Measurements from ENCODE around the gene GATA6.

GATA6 gene

DNA sequence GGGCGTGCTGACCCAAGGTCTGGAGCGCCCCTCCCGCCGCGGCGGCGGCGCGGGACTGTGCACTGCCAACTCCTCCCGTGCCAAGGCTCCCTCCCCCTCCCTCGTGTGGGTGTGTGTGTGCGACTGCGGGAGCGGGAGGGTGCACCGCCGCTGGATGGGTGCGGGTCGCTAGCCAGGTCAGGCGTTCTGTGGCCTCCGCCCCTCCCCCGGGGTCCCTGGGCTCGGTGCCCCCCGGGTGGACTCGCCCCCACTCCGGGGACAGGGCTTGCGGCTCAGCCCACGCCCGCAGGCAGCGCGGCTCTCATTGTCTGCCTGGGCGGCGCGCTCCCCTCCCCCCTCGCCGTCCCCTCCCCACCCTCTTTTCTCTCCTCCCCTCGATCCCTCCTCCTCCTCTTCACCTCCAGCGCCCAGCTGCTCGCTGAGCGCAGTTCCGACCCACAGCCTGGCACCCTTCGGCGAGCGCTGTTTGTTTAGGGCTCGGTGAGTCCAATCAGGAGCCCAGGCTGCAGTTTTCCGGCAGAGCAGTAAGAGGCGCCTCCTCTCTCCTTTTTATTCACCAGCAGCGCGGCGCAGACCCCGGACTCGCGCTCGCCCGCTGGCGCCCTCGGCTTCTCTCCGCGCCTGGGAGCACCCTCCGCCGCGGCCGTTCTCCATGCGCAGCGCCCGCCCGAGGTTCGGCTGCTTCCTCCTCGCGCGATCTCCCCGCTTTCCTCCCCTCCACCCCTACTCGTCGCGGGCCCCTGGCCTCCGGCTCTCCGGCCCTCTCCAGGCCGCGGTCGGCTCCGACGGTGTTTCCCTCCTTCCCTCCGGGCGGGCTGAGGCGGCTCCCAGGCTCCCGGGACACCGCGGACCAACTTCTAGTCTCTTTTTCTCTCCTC is at the start of gene GATA6:
TSS of gene GATA6 (plus strand) at position 579 of the 878 bp plus-strand sequence. CDS start 1,556 bp downstream, outside the sequence.
- DNase-seq (ENCODE audit: low read depth): peak; percentile 79

- DNase-seq (ENCODE audit: low read depth): no peak
Measured at GRCh38 chr18:22124970-22125369, 44.4 kb upstream of the GATA6 start.

DNA sequence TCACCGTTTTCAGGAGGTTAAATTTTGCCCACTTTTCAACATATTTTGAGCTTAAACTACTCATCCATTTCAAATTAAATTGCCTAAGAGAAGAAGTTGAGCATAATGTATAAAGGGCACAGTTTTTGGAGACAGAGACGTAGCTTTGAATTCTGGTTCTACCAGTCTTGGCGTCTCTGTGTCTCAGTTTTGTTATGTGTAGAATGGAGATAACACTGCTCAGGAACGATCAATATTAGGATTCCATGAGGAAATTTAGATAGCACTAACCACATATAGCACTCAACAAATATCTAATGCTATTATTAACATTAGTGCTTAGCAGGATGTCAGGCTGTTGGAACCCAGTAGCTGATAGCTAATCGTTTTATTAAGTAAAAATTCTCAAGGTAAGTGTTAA is 40.4 kb upstream of the GATA6 start:
- no peak for DNase-seq (ENCODE audit: low read depth)

- no peak for DNase-seq (ENCODE audit: low read depth)
Measured at GRCh38 chr18:22129778-22130177, 39.6 kb upstream of the GATA6 start.

DNA sequence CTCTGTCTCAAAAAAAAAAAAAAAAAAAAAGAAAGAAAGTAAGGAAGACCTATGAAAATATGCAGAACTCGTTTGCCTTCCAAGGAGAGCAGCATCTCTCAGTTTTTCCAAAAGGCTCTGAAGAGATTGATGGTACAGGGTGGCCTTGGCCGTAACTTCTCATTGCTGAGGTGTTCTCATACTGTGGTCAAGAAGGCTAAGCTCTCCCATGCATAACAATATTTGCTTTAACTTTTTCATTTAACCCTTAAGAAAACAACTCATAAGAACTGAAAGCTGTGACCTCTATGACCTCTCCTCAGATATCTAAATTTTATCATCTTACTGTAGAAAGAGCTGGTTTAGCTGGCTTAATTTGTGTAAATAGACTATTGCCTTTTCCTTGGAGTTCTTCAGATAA is 37.1 kb upstream of the GATA6 start:
- no peak for DNase-seq (ENCODE audit: low read depth)

- no peak for DNase-seq (ENCODE audit: low read depth)
Measured at GRCh38 chr18:22132763-22133162, 36.6 kb upstream of the GATA6 start.

DNA sequence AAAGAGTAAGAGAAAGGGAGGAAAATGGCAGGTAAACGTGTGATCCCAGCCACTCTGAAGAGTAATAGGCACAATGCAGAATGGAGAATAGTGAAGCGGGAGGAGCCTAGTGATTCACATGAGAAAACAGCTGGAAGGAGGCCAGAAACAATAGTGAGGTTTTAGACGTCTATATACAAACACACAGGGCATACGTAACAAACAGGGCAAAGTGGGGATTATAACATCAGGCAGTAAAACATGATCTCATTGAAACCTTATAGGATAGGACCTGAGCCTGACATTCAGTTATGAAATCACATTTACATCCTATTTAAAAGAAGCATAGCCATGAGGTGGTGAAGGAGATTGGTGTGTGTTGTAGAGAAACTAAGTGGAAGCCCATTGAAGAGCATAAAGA is 33.0 kb upstream of the GATA6 start:
- DNase-seq (ENCODE audit: low read depth): no peak

DNA sequence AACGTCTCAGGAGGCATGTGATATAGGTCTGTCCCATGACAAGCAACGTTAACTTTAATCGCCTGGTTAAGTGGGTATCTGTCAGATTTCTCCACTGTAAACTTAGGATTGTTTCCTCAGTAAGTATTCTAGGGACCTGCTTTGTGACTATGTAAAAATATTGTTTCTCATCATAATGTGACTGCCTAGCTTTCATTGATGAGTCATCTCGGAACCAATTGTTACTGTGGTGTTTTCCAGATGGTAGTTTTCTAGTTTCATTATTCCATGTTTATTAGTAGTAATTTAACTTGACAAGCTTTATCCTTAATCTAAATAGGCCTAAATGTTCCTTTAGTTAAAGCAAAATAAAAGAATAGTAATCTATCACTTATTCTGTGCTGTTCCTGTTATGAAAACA is 28.2 kb upstream of the GATA6 start:
- no peak for DNase-seq (ENCODE audit: low read depth)

DNA sequence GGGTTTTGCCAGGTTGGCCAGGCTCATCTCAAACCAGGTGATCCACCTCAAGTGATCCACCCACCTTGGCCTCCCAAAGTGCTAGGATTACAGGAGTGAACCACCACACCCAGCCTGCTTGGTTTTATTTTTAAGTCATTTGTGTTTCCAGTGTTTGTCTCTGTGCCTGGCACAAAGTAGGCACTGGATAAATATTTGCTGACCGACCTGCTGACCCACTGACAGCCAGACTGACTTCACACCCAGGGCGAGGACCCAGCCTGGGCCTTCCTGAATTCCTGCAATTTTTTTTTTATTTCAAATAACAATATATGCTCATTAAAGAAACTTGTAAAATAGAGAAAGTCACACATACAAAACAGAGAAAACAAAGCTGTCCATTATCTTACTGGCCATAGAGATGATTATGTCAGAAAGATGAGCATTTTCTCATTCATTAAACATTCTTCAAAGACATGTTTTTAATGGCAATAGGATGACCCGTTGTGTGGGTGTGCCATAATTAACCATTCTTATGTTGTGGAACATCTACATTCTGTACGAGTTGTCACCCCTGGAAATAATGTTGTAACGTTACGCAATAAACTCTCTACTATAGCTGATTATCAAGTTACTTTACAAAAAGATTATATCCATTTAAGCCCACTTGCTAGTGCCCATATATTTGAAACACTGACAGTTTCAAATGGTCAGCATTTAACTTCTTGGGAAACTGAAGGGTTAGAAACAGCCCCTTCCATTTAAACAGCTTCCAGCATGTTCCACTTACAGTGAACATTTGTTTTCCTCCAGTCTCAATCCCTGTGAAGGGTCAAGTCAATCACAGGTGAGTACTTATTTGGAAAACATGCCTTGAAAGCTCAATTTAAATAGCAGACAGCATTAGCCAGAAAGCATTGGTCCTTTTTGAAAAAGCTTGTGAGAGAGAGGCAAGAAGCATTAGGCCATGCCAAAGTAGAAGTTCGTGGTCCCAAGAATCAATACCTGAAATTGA is 25.7 kb upstream of the GATA6 start:
- DNase-seq (ENCODE audit: low read depth): no peak

GRCh38 chr18:22145160-22145559 is 24.2 kb upstream of the GATA6 start:
- DNase-seq (ENCODE audit: low read depth): no peak

DNA sequence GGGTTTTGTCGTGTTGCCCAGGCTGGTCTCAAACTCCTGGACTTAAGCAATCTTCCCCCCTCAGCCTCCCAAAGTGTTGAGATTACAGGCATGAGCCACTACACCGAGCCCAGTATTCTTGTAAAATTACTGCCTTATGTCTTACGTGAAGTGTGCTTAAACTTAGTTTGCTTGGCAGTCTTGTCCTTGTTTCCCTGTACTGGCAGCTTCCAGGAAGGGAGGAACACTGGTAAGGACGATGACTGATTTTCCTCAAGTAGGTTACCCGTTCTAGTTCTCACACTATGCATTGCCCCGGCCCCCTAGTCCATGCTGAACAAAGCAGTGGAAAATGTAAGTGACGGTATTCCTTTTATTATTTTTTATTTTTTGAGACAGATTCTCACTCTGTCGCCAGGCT is 19.7 kb upstream of the GATA6 start:
- DNase-seq (ENCODE audit: low read depth): no peak

DNA sequence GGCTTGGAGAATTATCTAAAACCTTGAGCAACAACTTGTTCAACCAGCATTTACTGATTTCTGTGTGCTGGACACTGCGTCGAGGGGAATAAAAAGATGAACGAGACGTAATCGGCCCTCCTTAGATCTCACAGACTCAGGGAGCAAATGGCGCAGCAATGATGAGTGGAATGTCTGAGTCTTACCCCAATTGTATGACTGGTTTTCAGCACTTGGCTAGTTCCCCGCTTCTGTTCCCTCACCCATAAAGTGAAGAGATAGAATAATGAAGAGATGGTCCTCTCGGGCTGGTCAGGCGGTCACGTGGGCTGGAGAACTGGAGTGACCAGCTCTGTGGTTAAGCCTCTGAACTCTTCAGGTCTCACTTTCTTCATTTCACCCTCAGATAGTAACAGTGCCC is 17.3 kb upstream of the GATA6 start:
- no peak for DNase-seq (ENCODE audit: low read depth)

GRCh38 chr18:22153428-22153827 is 16.0 kb upstream of the GATA6 start:
- DNase-seq (ENCODE audit: low read depth): no peak

DNA sequence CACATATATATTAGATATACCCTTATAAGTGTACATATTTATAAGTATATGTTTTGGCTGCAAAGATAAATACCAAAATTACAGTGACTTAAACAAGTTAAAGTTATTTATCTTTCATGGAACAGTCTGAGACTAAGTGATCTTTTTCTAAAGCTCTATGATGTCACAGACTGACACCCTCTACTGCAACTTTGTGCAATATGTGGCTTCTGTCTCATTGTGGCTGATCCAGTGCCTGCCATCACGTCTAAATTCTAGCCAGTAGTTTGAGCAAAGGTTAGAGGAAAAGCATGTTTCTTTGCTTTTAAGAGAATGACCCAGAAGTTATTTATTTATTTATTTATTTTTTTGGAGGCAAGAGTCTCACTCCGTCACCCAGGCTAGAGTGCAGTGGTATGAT is 13.8 kb upstream of the GATA6 start:
- DNase-seq (ENCODE audit: low read depth): no peak

- no peak for DNase-seq (ENCODE audit: low read depth)
Measured at GRCh38 chr18:22159014-22159413, 10.4 kb upstream of the GATA6 start.

DNA sequence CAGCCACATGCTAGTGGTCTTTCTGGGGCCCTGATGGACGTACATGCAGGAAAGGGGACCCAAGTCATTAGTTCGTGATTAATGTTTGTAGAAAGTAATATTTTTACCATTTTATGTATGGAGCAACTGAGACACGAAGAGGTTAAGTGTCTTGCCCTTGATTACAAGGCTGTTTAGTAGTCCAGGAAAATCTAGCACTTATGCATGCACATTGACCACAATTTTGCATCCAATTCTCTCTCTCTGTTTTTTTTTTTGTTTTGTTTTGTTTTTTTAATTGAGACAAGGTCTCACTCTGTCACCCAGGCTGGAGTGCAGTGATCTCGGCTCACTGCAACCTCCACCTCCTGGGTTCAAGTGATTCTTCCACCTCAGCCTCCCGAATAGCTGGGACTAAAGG is 8.3 kb upstream of the GATA6 start:
- DNase-seq (ENCODE audit: low read depth): no peak

- DNase-seq (ENCODE audit: low read depth): no peak
Measured at GRCh38 chr18:22163416-22164161, 5.8 kb upstream of the GATA6 start.

DNA sequence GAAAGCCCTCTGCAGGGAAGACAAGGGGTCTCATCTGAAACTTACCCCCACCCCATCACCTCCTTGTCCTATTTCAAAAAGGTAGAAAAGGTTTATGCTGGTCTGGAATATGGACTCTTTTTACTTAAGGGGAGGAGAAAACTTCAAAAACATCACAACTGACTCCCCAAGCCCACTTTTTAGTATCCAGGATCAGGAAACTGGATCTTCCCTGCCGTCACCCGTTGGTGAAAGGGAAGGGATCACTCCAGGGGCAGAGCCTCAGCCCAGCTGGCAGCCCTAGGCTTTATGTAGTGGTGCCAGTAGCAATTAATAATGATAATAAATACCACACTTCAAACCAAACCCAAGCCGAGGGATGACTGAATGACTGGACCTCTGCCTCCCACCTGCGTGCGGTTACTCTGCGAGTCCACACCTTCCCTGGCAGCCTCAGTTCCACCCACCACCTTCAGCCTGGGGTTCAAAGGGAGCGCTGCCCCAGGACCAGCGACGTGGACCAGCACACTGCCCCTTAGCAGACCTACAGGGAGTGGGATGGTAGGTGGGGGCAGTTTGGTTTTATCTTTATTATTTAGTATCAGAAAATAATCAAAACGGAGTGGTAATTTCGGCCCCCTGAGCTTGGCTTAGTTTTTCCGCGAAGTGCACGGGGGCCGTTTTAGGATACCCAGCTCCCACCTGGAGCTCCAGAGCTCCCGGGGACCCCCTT is 4.9 kb upstream of the GATA6 start:
- DNase-seq (ENCODE audit: low read depth): no peak

DNA sequence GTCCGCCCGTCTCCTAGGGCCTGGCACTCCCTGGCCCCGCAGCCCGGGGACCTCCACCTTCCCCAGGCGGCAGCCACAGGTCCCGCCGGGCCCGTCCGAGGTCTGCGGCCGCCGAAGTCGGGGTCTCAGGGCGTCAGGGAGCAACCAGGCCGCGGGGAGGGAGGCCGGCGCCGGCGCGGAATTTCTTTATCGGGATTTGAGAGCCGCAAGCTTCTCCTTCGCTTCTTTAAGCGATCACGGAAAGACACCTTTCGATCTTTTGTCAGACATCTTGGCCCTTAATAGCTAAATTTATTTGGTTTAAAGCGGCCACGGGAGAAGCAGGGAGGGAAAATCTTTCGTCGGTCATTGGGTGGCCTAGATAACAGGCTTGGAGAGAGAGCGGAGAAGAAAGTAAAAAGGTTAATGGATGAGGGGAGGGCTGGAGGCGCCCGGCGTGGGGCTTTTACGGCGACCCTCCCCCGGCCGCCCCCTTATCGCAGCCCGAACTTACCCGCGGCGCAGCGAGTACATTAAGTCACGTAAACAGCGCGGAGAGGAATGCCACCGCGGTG is 4.3 kb upstream of the GATA6 start:
- no peak for DNase-seq (ENCODE audit: low read depth)

DNA sequence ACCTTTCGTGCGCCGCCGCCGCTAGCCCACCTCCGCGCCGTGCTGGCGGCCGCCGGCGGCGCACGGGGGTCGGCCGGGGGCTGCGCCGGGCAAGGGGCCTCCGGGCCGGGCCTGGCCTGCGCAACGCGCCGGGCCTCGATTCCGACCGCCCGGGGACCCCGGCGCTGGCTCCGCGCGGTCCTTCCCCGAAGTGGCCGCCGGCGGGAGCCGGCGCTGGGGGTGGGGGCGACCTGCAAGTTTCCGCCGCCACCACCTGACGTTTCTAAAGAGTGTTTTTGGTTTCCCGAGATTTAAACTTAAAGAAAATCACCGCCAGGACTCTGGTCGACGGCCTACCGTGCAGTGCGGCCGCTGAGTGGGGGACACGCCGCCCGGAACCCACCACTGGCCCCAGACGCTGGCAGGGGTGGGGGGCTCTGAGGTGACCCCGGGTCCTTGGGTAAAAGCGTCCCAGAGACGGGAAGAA is 3.8 kb upstream of the GATA6 start:
- no peak for DNase-seq (ENCODE audit: low read depth)
